ENCODE results near the gene ANLN. TPM values are rescaled to one million over a fixed set of nuclear protein-coding genes. Genes with fewer than 3 reads are reported as not detected.

ANLN gene
- total RNA-seq (2022) = 105 and 106 TPM in 2 replicates
- Bru-seq, nascent RNA = percentile 93 among the genes with signal in this experiment
- percentile 92 among the genes with signal in this experiment for BruChase-seq, experiment 1, labeled RNA remaining after a 2-hour chase
- percentile 92 among the genes with signal in this experiment for BruChase-seq, experiment 2, labeled RNA remaining after a 6-hour chase
- long read RNA-seq, partial matches to known transcripts = 5 of 6 reads
- long read RNA-seq, other reads (novel, unspliced or antisense) = 0 of 6 reads

- H3K27ac Mint-ChIP-seq (ENCODE audit: unreplicated experiment) = peak within 1 kb of the TSS; percentile 95
- Histone ChIP-seq H3K4me3 (ENCODE audit: low read depth, low read length) (peak within 1 kb of the TSS; percentile 78), H3K36me3 (ENCODE audit: control insufficient read depth, insufficient read depth, low read length) (no peaks in the 10 kb centered on the region; the same call in 1 of the 2 replicates), H3K27me3 (replicated peaks; ENCODE audit: control insufficient read depth, insufficient read depth, low read length) (no peaks in the 10 kb centered on the region), H3K9me3 (peaks cover 3% of the 10 kb centered on the region; the same call in 1 of the 2 replicates), H3K4me1 (peaks cover 18% of the 10 kb centered on the region)
- H3K9me3 Mint-ChIP-seq (ENCODE audit: unreplicated experiment) = no peaks in the 10 kb centered on the region
- DNase-seq = peak; percentile 96 to 97
- no peak for TF ChIP-seq CTCF (IDR thresholded peaks at IDR 0.05; ENCODE audit: insufficient read depth in 1 of 2, low read depth in 1 of 2, low read length in 1 of 2, severe bottlenecking in 1 of 2, unreplicated experiment in 1 of 2)
- H3K4me1 Mint-ChIP-seq (ENCODE audit: low read depth, unreplicated experiment) = peaks cover 12% of the 10 kb centered on the region
- ChIA-PET CTCF (interaction anchor here (1.4 kb wide), 1 partner anchor 22 kb away, joined by 7 read pairs; a partner anchor contains a TSS), POLR2A (interaction anchor here (0.6 to 2.4 kb wide), 2 partner anchors 11 to 22 kb away, joined by 3 to 10 read pairs; a partner anchor contains a TSS)
- peaks cover 43% of the 10 kb centered on the region for H3K36me3 Mint-ChIP-seq (ENCODE audit: insufficient read depth, unreplicated experiment)
- peak within 1 kb of the TSS; percentile 92 for H3K4me3 Mint-ChIP-seq (ENCODE audit: unreplicated experiment)
- H3K27me3 Mint-ChIP-seq (ENCODE audit: insufficient read depth, unreplicated experiment) = no peaks in the 10 kb centered on the region
- TSS peak; percentile 85 for BruUV-seq (replicated peaks)
- intact Hi-C loops (cut with micrococcal nuclease; ENCODE audit: unreplicated experiment) = loop anchor here (1.0 kb wide), 1 partner anchor 22 kb away; a partner anchor contains a TSS
Measured at GRCh38 chr7:36389371-36390198, at the start of gene ANLN. TSS of gene ANLN (plus strand) at chr7:36389862. CDS start at chr7:36390027, 165 bp downstream.

- CTCF ChIA-PET = no interaction called here
- BruUV-seq (replicated peaks) = no TSS peak
- no peaks in the 10 kb centered on the region for H3K27me3 ChIP-seq (replicated peaks; ENCODE audit: control insufficient read depth, insufficient read depth, low read length)
- TF ChIP-seq CTCF (IDR thresholded peaks at IDR 0.05; ENCODE audit: insufficient read depth in 1 of 2, low read depth in 1 of 2, low read length in 1 of 2, severe bottlenecking in 1 of 2, unreplicated experiment in 1 of 2) = no peak
- H3K4me1 ChIP-seq = no peaks in the 10 kb centered on the region
- Mint-ChIP-seq H3K4me3 (ENCODE audit: unreplicated experiment) (no peak overlapping the region), H3K4me1 (ENCODE audit: low read depth, unreplicated experiment) (peaks cover 7% of the 10 kb centered on the region), H3K9me3 (ENCODE audit: unreplicated experiment) (no peaks in the 10 kb centered on the region), H3K36me3 (ENCODE audit: insufficient read depth, unreplicated experiment) (no peaks in the 10 kb centered on the region), H3K27ac (ENCODE audit: unreplicated experiment) (no peak overlapping the region), H3K27me3 (ENCODE audit: insufficient read depth, unreplicated experiment) (no peaks in the 10 kb centered on the region)
- no peak for DNase-seq
- H3K9me3 ChIP-seq = peaks cover 2% of the 10 kb centered on the region; the same call in 1 of the 2 replicates
- intact Hi-C loops (cut with micrococcal nuclease; ENCODE audit: unreplicated experiment) = no loop called here
- POLR2A ChIA-PET = no interaction called here
- no peaks in the 10 kb centered on the region for H3K36me3 ChIP-seq (ENCODE audit: control insufficient read depth, insufficient read depth, low read length)
- H3K4me3 ChIP-seq (ENCODE audit: low read depth, low read length) = no peak overlapping the region
Measured at GRCh38 chr7:36343548-36343947, 46.1 kb upstream of the ANLN start.

GRCh38 chr7:36344622-36345021 lies 45.0 kb upstream of the ANLN start:
- peaks cover 7% of the 10 kb centered on the region for H3K4me1 Mint-ChIP-seq (ENCODE audit: low read depth, unreplicated experiment)
- H3K36me3 Mint-ChIP-seq (ENCODE audit: insufficient read depth, unreplicated experiment) = no peaks in the 10 kb centered on the region
- intact Hi-C loops (cut with micrococcal nuclease; ENCODE audit: unreplicated experiment) = no loop called here
- ChIA-PET POLR2A (no interaction called here), CTCF (no interaction called here)
- H3K27me3 ChIP-seq (replicated peaks; ENCODE audit: control insufficient read depth, insufficient read depth, low read length) = no peaks in the 10 kb centered on the region
- no peaks in the 10 kb centered on the region for H3K36me3 ChIP-seq (ENCODE audit: control insufficient read depth, insufficient read depth, low read length)
- no peak for TF ChIP-seq CTCF (IDR thresholded peaks at IDR 0.05; ENCODE audit: insufficient read depth in 1 of 2, low read depth in 1 of 2, low read length in 1 of 2, severe bottlenecking in 1 of 2, unreplicated experiment in 1 of 2)
- H3K4me3 Mint-ChIP-seq (ENCODE audit: unreplicated experiment) = no peak overlapping the region
- no peaks in the 10 kb centered on the region for H3K4me1 ChIP-seq
- no TSS peak for BruUV-seq (replicated peaks)
- H3K27me3 Mint-ChIP-seq (ENCODE audit: insufficient read depth, unreplicated experiment) = no peaks in the 10 kb centered on the region
- H3K4me3 ChIP-seq (ENCODE audit: low read depth, low read length) = no peak overlapping the region
- no peaks in the 10 kb centered on the region for H3K9me3 Mint-ChIP-seq (ENCODE audit: unreplicated experiment)
- 0 out of 2 replicates have a peak, but pooled peaks cover 2% of the 10 kb centered on the region for H3K9me3 ChIP-seq
- H3K27ac Mint-ChIP-seq (ENCODE audit: unreplicated experiment) = no peak overlapping the region
- no peak for DNase-seq
